OCI-LY3 (cell line): ENCODE data around the gene TBC1D1.

Experiments
- CTCF ChIP-seq: fragments of 200-600, 300-600 bp; sonication (generic); IDR thresholded peaks from 2 replicates; pipeline ENCODE4 v1.5.1; 2014; ENCODE audit warnings: antibody characterized with exemption, low read length, low read depth
- EZH2phosphoT487 ChIP-seq: fragments of 200-600 bp; shearing (Covaris generic); IDR thresholded peaks from 2 replicates; pipeline ENCODE4 v1.6.1; 2018; ENCODE audit warnings: antibody characterized with exemption, mixed run types, low read depth

- no peak for TF ChIP-seq CTCF
- no peak for TF ChIP-seq EZH2phosphoT487
Measured at GRCh38 chr4:38154252-38154651, 263.4 kb downstream of the TBC1D1 start.
